ENCODE results near the gene CEP112.
"Not testable (repeated sequence)": the region's sequence is repeated elsewhere in the genome, so short reads cannot be mapped to it uniquely, and the experiment has no call there.

DNA sequence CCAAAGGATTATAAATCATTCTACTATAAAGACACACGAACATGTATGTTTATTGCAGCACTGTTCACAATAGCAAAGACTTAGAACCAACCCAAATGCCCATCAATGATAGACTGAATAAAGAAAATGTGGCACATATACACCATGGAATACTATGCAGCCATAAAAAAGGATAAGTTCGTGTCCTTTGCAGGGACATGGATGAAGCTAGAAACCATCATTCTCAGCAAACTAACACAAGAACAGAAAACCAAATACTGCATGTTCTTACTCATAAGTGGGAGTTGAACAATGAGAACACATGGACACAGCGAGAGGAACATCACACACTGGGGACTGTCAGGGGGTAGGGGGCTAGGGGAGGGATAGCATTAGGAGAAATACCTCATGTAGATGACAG is 111.3 kb downstream of the CEP112 start:
- TF ChIP-seq, protein P1, sequence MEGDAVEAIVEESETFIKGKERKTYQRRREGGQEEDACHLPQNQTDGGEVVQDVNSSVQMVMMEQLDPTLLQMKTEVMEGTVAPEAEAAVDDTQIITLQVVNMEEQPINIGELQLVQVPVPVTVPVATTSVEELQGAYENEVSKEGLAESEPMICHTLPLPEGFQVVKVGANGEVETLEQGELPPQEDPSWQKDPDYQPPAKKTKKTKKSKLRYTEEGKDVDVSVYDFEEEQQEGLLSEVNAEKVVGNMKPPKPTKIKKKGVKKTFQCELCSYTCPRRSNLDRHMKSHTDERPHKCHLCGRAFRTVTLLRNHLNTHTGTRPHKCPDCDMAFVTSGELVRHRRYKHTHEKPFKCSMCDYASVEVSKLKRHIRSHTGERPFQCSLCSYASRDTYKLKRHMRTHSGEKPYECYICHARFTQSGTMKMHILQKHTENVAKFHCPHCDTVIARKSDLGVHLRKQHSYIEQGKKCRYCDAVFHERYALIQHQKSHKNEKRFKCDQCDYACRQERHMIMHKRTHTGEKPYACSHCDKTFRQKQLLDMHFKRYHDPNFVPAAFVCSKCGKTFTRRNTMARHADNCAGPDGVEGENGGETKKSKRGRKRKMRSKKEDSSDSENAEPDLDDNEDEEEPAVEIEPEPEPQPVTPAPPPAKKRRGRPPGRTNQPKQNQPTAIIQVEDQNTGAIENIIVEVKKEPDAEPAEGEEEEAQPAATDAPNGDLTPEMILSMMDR (IDR thresholded peaks at IDR 0.05) = not testable (repeated sequence)
- not testable (repeated sequence) for TF ChIP-seq POLR2A (IDR thresholded peaks at IDR 0.05)

Measured in testis (tissue), 2 donors.